Heart left ventricle (tissue), 16 donors: ENCODE data around the gene NAP1L4. TPM values are rescaled to one million over a fixed set of nuclear protein-coding genes. Genes with fewer than 3 reads are reported as not detected.

ENCODE experiments used
- ATAC-seq, 4 donors: fragments of 200-7000 bp; cut with Tn5 transposase; one replicate each; pipeline ENCODE4 v1.9.1; 2020 to 2022; ENCODE audit warnings: moderate library complexity in 4 of 4, mild to moderate bottlenecking in 3 of 4, moderate number of reproducible peaks in 1 of 4
- DNase-seq, 5 donors: peaks; one replicate each; pipeline ENCODE4 v3.0.0-alpha.2; 2020
- H3K27ac ChIP-seq, 12 donors: fragments of 200-600 bp; sonication (generic) in 4 of 12; one replicate each; pipeline versions ENCODE4 v1.5.0 to v1.8.0; 2016 to 2022; ENCODE audit warnings: mild to moderate bottlenecking in 2 of 12
- H3K27me3 ChIP-seq, 9 donors: fragments of 200-600 bp; sonication (generic) in 2 of 9; one replicate each; pipeline versions ENCODE4 v1.5.1 to v1.8.0; 2016 to 2022; ENCODE audit warnings: mild to moderate bottlenecking in 3 of 9
- H3K36me3 ChIP-seq, 9 donors: fragments of 200-600 bp; sonication (generic) in 2 of 9; one replicate each; pipeline versions ENCODE4 v1.5.0 to v1.8.0; 2018 to 2022; ENCODE audit warnings: mild to moderate bottlenecking in 2 of 9
- H3K4me1 ChIP-seq, 12 donors: fragments of 200-600 bp; sonication (generic) in 4 of 12; one replicate each; pipeline versions ENCODE4 v1.5.0 to v1.8.0; 2016 to 2022; ENCODE audit warnings: mild to moderate bottlenecking in 3 of 12
- H3K4me3 ChIP-seq, 12 donors: fragments of 200-600 bp; sonication (generic) in 4 of 12; one replicate each; pipeline versions ENCODE4 v1.5.0 to v1.8.0; 2017 to 2022; ENCODE audit warnings: mild to moderate bottlenecking in 9 of 12, moderate library complexity in 4 of 12
- H3K9me3 ChIP-seq, 12 donors: fragments of 200-600 bp; sonication (generic) in 4 of 12; one replicate each; pipeline versions ENCODE4 v1.5.0 to v1.8.0; 2016 to 2022; ENCODE audit warnings: mild to moderate bottlenecking in 1 of 12
- POLR2A ChIP-seq, 2 donors: fragments of 450-650 bp; IDR thresholded peaks; one replicate each; pipeline ENCODE4 v1.6.1; 2017; ENCODE audit warnings: antibody characterized with exemption in 2 of 2, mild to moderate bottlenecking in 2 of 2, moderate library complexity in 2 of 2
- WGBS, 4 donors: extraction: QIAGEN DNeasy Blood & Tissue Kit in 2 of 4; methylation state at CpG; one replicate each; pipeline versions ENCODE4 v1.1.5 to v1.1.7; 2013 to 2018; 5-methylcytosine and 5-hydroxymethylcytosine counted together
- intact Hi-C, 10 donors: fragments of 100-400 bp; cut with DNase I; formaldehyde crosslinking; loops; one replicate each; pipeline versions ENCODE4 v1.11.1 to v1.14.2; 2022
- polyA plus RNA-seq, 2 donors: library from polyadenylated mRNA; stranded (reverse); fragments of 200-250 nt; gene quantifications; one replicate each; pipeline ENCODE4 v1.2.3, GENCODE V29; 2013
- total RNA-seq, 9 donors: library from RNA; depleted of rRNA in 2 of 9; stranded (reverse); fragments of >200 nt in 2 of 9; fragmentation: NEBNext Ultra II Directional in 3 of 9; extraction: Animal tissue kit (Norgen Biotek cat#: 25700) in 3 of 9; gene quantifications; one replicate each; pipeline versions ENCODE4 v1.1.0 to v1.2.4, GENCODE V29; 2016 to 2023
- TF ChIP-seq, protein P1 (sequence below), 12 donors: fragments of 200-600 bp; sonication (generic) in 4 of 12; IDR thresholded peaks; one replicate each; pipeline versions ENCODE4 v1.5.0 to v1.8.0; 2018 to 2022; ENCODE audit warnings: antibody characterized with exemption in 12 of 12, mild to moderate bottlenecking in 5 of 12
- donor health status: ischemic (EF 13 %, LVEDD 7.1; RV severe dilation, severe dysfunction).
- donor health status: healthy with polysubstance abuse.
- donor health status: DM: no; HTN: yes; CAD: no.
- donor health status: DM: no; HTN: no; CAD: no.
- donor health status: ischemic (EF 25% LVEDD 6.9; RV normal size, moderate dysfunction).
- donor health status: ischemic (EF 25% LVEDD 5.7; RV mildly dilated, moderate dysfunction).
- donor health status: healthy.
- donor health status: DM: yes; HTN: yes; CAD: no.
- donor health status: ischemic (EF 35%, LVEDD 5.7; RV mildly dilated, moderate dysfunction).
- donor health status: nonischemic (EF 11% LVEDD 7.7; RV severe dilation, severe dysfunction).
- donor health status: DM: yes; HTN: yes; CAD: no.
- donor health status: PGD.
- donor health status: ischemic (EF 29% LVEDD 5.4; RV normal size, mild dysfunction).
- donor health status: nonischemic (EF 23%, LVEDD 6.1; RV moderate dilation, normal function).

NAP1L4 gene
- total and polyA plus RNA-seq, 11 donors, result 119 to 216 (median 167) TPM

- H3K27ac ChIP-seq, result no peak overlapping the region
- 96 to 97% (median 97%) methylated on average over 10 of the region's 10 CpGs for WGBS, 4 donors
- H3K4me3 ChIP-seq, result no peak overlapping the region
- no peak for DNase-seq
- ATAC-seq, result no peak
- H3K9me3 ChIP-seq, result no peaks in the 10 kb centered on the region
- no peak for TF ChIP-seq POLR2A (IDR thresholded peaks at IDR 0.05)
- TF ChIP-seq, protein P1, sequence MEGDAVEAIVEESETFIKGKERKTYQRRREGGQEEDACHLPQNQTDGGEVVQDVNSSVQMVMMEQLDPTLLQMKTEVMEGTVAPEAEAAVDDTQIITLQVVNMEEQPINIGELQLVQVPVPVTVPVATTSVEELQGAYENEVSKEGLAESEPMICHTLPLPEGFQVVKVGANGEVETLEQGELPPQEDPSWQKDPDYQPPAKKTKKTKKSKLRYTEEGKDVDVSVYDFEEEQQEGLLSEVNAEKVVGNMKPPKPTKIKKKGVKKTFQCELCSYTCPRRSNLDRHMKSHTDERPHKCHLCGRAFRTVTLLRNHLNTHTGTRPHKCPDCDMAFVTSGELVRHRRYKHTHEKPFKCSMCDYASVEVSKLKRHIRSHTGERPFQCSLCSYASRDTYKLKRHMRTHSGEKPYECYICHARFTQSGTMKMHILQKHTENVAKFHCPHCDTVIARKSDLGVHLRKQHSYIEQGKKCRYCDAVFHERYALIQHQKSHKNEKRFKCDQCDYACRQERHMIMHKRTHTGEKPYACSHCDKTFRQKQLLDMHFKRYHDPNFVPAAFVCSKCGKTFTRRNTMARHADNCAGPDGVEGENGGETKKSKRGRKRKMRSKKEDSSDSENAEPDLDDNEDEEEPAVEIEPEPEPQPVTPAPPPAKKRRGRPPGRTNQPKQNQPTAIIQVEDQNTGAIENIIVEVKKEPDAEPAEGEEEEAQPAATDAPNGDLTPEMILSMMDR (IDR thresholded peaks at IDR 0.05), result no peak
- H3K36me3 ChIP-seq, result peaks cover 0 to 99% (median 73%) of the 10 kb centered on the region in 9 donors
- peaks cover 0 to 24% (median 11%) of the 10 kb centered on the region in 12 donors for H3K4me1 ChIP-seq
- H3K27me3 ChIP-seq, result no peaks in the 10 kb centered on the region
- intact Hi-C loops, result no loop called here
These were observed 12.4 kb upstream of the NAP1L4 start for GRCh38 chr11:3004481-3004880.

DNA sequence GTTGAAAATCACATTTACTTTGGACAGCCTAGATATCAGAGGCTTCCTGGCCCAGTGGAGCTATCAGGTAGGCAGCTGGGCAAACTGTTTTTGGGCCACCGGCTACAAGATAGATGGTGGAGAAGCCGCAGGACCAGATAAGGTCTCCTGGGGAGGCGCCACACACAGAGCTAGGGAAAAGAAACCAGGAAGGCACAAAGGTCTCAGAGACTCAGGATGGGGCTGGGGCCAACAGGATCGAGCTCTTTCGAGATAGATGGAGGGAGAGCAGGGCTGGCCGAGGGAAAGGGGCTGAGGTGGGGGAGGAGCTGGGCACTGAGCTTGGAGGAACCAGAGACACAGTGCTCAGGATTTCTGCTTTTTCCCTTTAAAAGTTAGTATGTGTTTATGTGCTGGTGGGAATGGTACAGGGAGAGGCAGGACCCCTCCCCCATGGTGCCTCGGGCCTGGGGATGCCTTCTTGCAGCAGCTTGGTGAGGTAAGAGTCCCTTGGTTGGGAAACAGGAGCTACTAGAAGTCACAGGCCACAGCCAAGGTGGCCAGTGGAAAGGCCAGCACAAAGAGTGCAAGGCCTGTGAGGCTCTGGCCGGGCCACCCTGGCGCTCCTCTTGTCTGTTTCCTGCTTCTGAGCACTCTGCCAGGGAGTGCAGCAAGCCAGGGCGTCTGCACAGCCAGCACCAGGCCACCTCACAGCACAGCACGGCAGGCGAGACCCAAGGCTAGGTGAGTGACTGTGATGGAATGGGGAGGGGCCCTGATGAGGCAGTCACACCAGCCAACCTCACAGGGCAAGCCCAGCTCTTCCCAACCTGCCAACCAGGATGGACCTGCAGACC lies 11.5 kb upstream of the NAP1L4 start:
- no peak overlapping the region for H3K4me3 ChIP-seq
- intact Hi-C loops, result no loop called here
- peaks cover 0 to 91% (median 66%) of the 10 kb centered on the region in 9 donors for H3K36me3 ChIP-seq
- ATAC-seq (no peak), DNase-seq (no peak)
- 90 to 94% (median 93%) methylated on average over 11 to 12 of the region's 12 CpGs for WGBS, 4 donors
- no peak for TF ChIP-seq POLR2A (IDR thresholded peaks at IDR 0.05)
- TF ChIP-seq, protein P1 (IDR thresholded peaks at IDR 0.05), result no peak
- peaks cover 0 to 24% (median 11%) of the 10 kb centered on the region in 12 donors for H3K4me1 ChIP-seq
- H3K9me3 ChIP-seq, result no peaks in the 10 kb centered on the region
- H3K27ac ChIP-seq, result no peak overlapping the region
- H3K27me3 ChIP-seq, result no peaks in the 10 kb centered on the region

GRCh38 chr11:3002871-3003270 lies 10.7 kb upstream of the NAP1L4 start:
- no peak for ATAC-seq
- WGBS, 4 donors, result 89 to 97% (median 96%) methylated on average over 8 of the region's 8 CpGs
- TF ChIP-seq, protein P1 (IDR thresholded peaks at IDR 0.05), result no peak
- no peak for TF ChIP-seq POLR2A (IDR thresholded peaks at IDR 0.05)
- Histone ChIP-seq H3K27me3 (no peaks in the 10 kb centered on the region), H3K27ac (no peak overlapping the region), H3K36me3 (peaks cover 0 to 84% (median 64%) of the 10 kb centered on the region in 9 donors), H3K9me3 (no peaks in the 10 kb centered on the region), H3K4me3 (no peak overlapping the region), H3K4me1 (peaks cover 0 to 24% (median 11%) of the 10 kb centered on the region in 12 donors)
- intact Hi-C loops, result no loop called here
- no peak for DNase-seq

GRCh38 chr11:3002351-3002861 lies 10.3 kb upstream of the NAP1L4 start:
- ATAC-seq, result no peak
- H3K4me3 ChIP-seq, result no peak overlapping the region
- H3K36me3 ChIP-seq, result peaks cover 0 to 79% (median 64%) of the 10 kb centered on the region in 9 donors
- H3K27ac ChIP-seq, result no peak overlapping the region
- intact Hi-C loops, result no loop called here
- no peaks in the 10 kb centered on the region for H3K9me3 ChIP-seq
- TF ChIP-seq, protein P1 (IDR thresholded peaks at IDR 0.05), result no peak
- no peak for TF ChIP-seq POLR2A (IDR thresholded peaks at IDR 0.05)
- WGBS, 4 donors, result 94 to 97% (median 96%) methylated on average over 8 of the region's 8 CpGs
- peaks cover 0 to 24% (median 11%) of the 10 kb centered on the region in 12 donors for H3K4me1 ChIP-seq
- no peak for DNase-seq
- no peaks in the 10 kb centered on the region for H3K27me3 ChIP-seq
